ENCODE results near the gene SLC44A1.

DNA sequence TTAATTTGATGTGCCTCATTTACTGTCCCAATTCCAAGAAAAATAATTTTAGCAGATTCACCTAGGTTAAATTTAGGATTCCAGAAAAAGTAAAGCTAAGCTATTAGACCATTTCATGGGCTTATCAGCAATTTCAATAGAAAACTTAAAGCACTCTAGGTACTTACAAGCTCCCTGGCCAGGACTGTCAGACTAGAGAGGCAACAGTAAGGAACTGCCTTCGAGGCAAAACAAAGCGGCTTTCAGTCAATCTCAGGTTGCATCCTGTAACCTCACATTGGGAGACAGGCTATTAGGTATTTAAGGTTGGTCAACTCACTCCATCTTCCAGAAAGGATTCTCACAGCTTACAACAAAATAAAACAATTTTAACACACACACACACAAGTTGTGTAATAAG lies 154.7 kb downstream of the SLC44A1 start:
- TF ChIP-seq, protein P1, sequence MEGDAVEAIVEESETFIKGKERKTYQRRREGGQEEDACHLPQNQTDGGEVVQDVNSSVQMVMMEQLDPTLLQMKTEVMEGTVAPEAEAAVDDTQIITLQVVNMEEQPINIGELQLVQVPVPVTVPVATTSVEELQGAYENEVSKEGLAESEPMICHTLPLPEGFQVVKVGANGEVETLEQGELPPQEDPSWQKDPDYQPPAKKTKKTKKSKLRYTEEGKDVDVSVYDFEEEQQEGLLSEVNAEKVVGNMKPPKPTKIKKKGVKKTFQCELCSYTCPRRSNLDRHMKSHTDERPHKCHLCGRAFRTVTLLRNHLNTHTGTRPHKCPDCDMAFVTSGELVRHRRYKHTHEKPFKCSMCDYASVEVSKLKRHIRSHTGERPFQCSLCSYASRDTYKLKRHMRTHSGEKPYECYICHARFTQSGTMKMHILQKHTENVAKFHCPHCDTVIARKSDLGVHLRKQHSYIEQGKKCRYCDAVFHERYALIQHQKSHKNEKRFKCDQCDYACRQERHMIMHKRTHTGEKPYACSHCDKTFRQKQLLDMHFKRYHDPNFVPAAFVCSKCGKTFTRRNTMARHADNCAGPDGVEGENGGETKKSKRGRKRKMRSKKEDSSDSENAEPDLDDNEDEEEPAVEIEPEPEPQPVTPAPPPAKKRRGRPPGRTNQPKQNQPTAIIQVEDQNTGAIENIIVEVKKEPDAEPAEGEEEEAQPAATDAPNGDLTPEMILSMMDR (IDR thresholded peaks at IDR 0.05), result no peak
- no peak for TF ChIP-seq POLR2AphosphoS5 (IDR thresholded peaks at IDR 0.05)
- TF ChIP-seq POLR2A (IDR thresholded peaks at IDR 0.05), result no peak
